GM12878 (cell line): ENCODE data around the gene MSI2. TPM values are rescaled to one million over a fixed set of nuclear protein-coding genes. Genes with fewer than 3 reads are reported as not detected.
A peak's percentile ranks its signal among the peaks of the same experiment; 100 is the strongest.

Experiments used
- CBX3 ChIP-seq: fragments of 200-600 bp; sonication (generic); IDR thresholded peaks from 2 replicates; pipeline ENCODE4 v1.6.1; 2016; ENCODE audit warnings: low read depth, borderline replicate concordance
- CHD1 ChIP-seq: IDR thresholded peaks from 2 replicates; pipeline ENCODE4 v1.6.1; 2012; ENCODE audit warnings: low read depth, low read length, improper control_type of control experiment
- IKZF2 ChIP-seq, 2 experiments: fragments of 450-650 bp; IDR thresholded peaks; 2 replicates each; pipeline ENCODE4 v1.6.1; 2017; ENCODE audit warnings: mild to moderate bottlenecking in 2 of 2, moderate library complexity in 2 of 2
- KLF5 ChIP-seq: fragments of 450-650 bp; IDR thresholded peaks from 2 replicates; pipeline ENCODE4 v1.6.1; 2014; ENCODE audit warnings: mild to moderate bottlenecking; ENCODE audit not compliant: partially characterized antibody
- LARP7 ChIP-seq: fragments of 450-650 bp; IDR thresholded peaks from 2 replicates; pipeline ENCODE4 v1.6.1; 2017; ENCODE audit warnings: mild to moderate bottlenecking
- MEF2A ChIP-seq: IDR thresholded peaks from 2 replicates; pipeline ENCODE4 v1.6.1; 2011; ENCODE audit warnings: low read depth, mild to moderate bottlenecking, low read length, moderate library complexity; ENCODE audit not compliant: insufficient read depth
- NFXL1 ChIP-seq: fragments of 450-650 bp; IDR thresholded peaks from 2 replicates; pipeline ENCODE4 v1.6.1; 2017; ENCODE audit warnings: antibody characterized with exemption, mild to moderate bottlenecking, borderline replicate concordance
- NFYA ChIP-seq: IDR thresholded peaks from 2 replicates; pipeline ENCODE4 v1.6.1; 2011; ENCODE audit warnings: low read depth, mild to moderate bottlenecking, low read length, improper control_type of control experiment, borderline replicate concordance
- RAD51 ChIP-seq: fragments of 450-650 bp; IDR thresholded peaks from 2 replicates; pipeline ENCODE4 v1.6.1; 2016; ENCODE audit warnings: moderate library complexity, mild to moderate bottlenecking, inconsistent platforms
- RELA ChIP-seq: fragments of 450-650 bp; IDR thresholded peaks from 2 replicates; pipeline ENCODE4 v1.8.0; 2014; ENCODE audit warnings: borderline replicate concordance; ENCODE audit not compliant: partially characterized antibody
- SIN3A ChIP-seq: IDR thresholded peaks from 2 replicates; pipeline ENCODE4 v1.6.1; 2012; ENCODE audit warnings: low read depth, low read length, improper control_type of control experiment
- SREBF1 ChIP-seq: IDR thresholded peaks from 2 replicates; pipeline ENCODE4 v1.6.1; 2012; ENCODE audit warnings: mild to moderate bottlenecking, low read length
- ZNF217 ChIP-seq: fragments of 450-650 bp; IDR thresholded peaks from 2 replicates; pipeline ENCODE4 v1.6.1; 2017; ENCODE audit warnings: antibody characterized with exemption, mild to moderate bottlenecking
- polyA plus RNA-seq, 11 experiments: library from polyadenylated mRNA; depleted of rRNA in 4 of 11; unstranded in 6 of 11; stranded (reverse) in 5 of 11; fragments of >200 nt; fragmentation: Nextera tagmentation in 4 of 11; fragmentation: Illumina TruSeq in 1 of 11; extraction: Ambion mirVana in 4 of 11; extraction: Trizol in 1 of 11; gene quantifications; 1 replicate in 1 of 11; 2 replicates in 10 of 11; pipeline versions ENCODE4 v1.2.1 to v1.2.3, GENCODE V29; 2011 to 2016; ENCODE audit warnings: inconsistent platforms in 2 of 11, missing spikeins in 2 of 11, low read depth in 1 of 11
- total RNA-seq, 4 experiments: library from RNA; depleted of rRNA in 3 of 4; stranded (reverse); fragments of >200 nt in 3 of 4; fragmentation: Illumina TruSeq in 1 of 4; extraction: Trizol in 1 of 4; gene quantifications; 2 replicates each; pipeline versions ENCODE4 v1.2.1 to v1.2.3, GENCODE V29; 2013 to 2021
- TF ChIP-seq, protein P1 (sequence below): fragments of 450-650 bp; IDR thresholded peaks from 2 replicates; pipeline ENCODE4 v1.6.1; 2014; ENCODE audit warnings: mild to moderate bottlenecking
- TF ChIP-seq, protein P2 (sequence below): fragments of 450-650 bp; formaldehyde crosslinking; IDR thresholded peaks from 2 replicates; pipeline ENCODE4 v1.4.0; 2020; ENCODE audit warnings: mild to moderate bottlenecking, moderate library complexity
- TF ChIP-seq, protein P3 (sequence below): IDR thresholded peaks from 2 replicates; pipeline ENCODE4 v1.6.1; 2012; ENCODE audit warnings: low read depth, low read length, improper control_type of control experiment
- TF ChIP-seq, protein P4 (sequence below): fragments of 450-650 bp; IDR thresholded peaks from 2 replicates; pipeline ENCODE4 v1.6.1; 2018; ENCODE audit warnings: borderline replicate concordance, mild to moderate bottlenecking; ENCODE audit not compliant: partially characterized antibody
- TF ChIP-seq, protein P5 (sequence below): IDR thresholded peaks from 2 replicates; pipeline ENCODE4 v1.6.1; 2012; ENCODE audit warnings: mild to moderate bottlenecking, low read depth, low read length

Gene MSI2
- total and polyA plus RNA-seq, 10 of the 15 experiments (the other 5 are each of a cell fraction or from before 2014, with no cell fraction given): 6.1 to 76.1 (median 42.0) TPM

DNA sequence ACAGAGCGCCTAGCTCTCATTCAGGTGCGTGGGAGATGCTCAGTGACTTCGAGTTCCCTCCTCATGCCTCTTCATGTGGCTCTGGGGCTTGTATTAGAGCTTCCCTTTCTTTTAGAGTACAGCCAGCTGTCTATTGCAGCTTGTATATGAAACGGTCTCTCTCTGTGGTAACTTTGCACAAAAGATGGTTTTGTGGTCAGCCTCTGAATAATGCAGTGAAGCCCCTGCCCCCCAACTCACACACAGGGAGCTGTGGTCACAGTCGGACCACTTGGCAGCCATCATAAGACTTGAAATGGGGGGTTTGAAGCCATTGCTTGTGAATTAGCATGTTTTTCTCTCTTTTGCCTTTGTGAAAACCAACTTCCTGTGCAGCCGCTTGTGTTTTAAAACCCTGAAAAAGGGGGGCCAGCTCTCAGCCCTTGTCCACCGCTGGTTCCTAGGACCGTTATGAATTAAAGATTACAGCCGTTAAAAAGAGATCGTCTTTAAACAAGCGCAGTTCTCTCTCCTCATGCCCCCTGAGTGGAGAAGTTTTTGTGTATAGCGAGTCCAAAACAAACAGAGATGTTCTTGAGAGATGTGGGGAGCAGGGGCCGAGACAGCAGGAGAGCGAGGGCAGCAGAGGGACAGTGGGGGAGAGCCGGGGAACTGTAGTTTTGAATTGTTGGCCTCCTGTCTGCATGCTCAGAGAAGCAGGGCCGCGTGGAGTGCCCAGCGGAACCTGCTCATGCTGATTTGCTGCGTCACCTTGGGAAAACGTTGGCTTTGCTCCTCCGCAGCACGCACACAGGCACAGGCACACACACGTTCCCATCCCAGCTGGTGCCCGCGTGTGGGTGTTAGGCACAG, 199.0 kb downstream of the MSI2 start (continued):
- TF ChIP-seq KLF5: no peak
- TF ChIP-seq SIN3A: 0 out of 2 replicates have a peak, but pooled peaks have one; percentile 22
- peak; percentile 81 for TF ChIP-seq MEF2A
- TF ChIP-seq, protein P1, sequence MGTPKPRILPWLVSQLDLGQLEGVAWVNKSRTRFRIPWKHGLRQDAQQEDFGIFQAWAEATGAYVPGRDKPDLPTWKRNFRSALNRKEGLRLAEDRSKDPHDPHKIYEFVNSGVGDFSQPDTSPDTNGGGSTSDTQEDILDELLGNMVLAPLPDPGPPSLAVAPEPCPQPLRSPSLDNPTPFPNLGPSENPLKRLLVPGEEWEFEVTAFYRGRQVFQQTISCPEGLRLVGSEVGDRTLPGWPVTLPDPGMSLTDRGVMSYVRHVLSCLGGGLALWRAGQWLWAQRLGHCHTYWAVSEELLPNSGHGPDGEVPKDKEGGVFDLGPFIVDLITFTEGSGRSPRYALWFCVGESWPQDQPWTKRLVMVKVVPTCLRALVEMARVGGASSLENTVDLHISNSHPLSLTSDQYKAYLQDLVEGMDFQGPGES: no peak
- TF ChIP-seq RAD51: peak; percentile 62; the same call in 1 of the 2 replicates
- TF ChIP-seq NFXL1: no peak
- TF ChIP-seq, protein P2, sequence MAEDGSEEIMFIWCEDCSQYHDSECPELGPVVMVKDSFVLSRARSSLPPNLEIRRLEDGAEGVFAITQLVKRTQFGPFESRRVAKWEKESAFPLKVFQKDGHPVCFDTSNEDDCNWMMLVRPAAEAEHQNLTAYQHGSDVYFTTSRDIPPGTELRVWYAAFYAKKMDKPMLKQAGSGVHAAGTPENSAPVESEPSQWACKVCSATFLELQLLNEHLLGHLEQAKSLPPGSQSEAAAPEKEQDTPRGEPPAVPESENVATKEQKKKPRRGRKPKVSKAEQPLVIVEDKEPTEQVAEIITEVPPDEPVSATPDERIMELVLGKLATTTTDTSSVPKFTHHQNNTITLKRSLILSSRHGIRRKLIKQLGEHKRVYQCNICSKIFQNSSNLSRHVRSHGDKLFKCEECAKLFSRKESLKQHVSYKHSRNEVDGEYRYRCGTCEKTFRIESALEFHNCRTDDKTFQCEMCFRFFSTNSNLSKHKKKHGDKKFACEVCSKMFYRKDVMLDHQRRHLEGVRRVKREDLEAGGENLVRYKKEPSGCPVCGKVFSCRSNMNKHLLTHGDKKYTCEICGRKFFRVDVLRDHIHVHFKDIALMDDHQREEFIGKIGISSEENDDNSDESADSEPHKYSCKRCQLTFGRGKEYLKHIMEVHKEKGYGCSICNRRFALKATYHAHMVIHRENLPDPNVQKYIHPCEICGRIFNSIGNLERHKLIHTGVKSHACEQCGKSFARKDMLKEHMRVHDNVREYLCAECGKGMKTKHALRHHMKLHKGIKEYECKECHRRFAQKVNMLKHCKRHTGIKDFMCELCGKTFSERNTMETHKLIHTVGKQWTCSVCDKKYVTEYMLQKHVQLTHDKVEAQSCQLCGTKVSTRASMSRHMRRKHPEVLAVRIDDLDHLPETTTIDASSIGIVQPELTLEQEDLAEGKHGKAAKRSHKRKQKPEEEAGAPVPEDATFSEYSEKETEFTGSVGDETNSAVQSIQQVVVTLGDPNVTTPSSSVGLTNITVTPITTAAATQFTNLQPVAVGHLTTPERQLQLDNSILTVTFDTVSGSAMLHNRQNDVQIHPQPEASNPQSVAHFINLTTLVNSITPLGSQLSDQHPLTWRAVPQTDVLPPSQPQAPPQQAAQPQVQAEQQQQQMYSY (CRISPR knock-in tag): no peak
- no peak for TF ChIP-seq NFYA
- TF ChIP-seq CHD1: no peak
- no peak for TF ChIP-seq LARP7
- no peak for TF ChIP-seq CBX3
- TF ChIP-seq RELA: no peak
- TF ChIP-seq, protein P3, sequence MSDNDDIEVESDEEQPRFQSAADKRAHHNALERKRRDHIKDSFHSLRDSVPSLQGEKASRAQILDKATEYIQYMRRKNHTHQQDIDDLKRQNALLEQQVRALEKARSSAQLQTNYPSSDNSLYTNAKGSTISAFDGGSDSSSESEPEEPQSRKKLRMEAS: peak; percentile 95
- TF ChIP-seq IKZF2 (IDR thresholded peaks at IDR 0.05): peak; percentile 94 to 96
- TF ChIP-seq, protein P4, sequence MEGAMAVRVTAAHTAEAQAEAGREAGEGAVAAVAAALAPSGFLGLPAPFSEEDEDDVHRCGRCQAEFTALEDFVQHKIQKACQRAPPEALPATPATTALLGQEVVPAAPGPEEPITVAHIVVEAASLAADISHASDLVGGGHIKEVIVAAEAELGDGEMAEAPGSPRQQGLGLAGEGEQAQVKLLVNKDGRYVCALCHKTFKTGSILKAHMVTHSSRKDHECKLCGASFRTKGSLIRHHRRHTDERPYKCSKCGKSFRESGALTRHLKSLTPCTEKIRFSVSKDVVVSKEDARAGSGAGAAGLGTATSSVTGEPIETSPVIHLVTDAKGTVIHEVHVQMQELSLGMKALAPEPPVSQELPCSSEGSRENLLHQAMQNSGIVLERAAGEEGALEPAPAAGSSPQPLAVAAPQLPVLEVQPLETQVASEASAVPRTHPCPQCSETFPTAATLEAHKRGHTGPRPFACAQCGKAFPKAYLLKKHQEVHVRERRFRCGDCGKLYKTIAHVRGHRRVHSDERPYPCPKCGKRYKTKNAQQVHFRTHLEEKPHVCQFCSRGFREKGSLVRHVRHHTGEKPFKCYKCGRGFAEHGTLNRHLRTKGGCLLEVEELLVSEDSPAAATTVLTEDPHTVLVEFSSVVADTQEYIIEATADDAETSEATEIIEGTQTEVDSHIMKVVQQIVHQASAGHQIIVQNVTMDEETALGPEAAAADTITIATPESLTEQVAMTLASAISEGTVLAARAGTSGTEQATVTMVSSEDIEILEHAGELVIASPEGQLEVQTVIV: no peak
- TF ChIP-seq, protein P5, sequence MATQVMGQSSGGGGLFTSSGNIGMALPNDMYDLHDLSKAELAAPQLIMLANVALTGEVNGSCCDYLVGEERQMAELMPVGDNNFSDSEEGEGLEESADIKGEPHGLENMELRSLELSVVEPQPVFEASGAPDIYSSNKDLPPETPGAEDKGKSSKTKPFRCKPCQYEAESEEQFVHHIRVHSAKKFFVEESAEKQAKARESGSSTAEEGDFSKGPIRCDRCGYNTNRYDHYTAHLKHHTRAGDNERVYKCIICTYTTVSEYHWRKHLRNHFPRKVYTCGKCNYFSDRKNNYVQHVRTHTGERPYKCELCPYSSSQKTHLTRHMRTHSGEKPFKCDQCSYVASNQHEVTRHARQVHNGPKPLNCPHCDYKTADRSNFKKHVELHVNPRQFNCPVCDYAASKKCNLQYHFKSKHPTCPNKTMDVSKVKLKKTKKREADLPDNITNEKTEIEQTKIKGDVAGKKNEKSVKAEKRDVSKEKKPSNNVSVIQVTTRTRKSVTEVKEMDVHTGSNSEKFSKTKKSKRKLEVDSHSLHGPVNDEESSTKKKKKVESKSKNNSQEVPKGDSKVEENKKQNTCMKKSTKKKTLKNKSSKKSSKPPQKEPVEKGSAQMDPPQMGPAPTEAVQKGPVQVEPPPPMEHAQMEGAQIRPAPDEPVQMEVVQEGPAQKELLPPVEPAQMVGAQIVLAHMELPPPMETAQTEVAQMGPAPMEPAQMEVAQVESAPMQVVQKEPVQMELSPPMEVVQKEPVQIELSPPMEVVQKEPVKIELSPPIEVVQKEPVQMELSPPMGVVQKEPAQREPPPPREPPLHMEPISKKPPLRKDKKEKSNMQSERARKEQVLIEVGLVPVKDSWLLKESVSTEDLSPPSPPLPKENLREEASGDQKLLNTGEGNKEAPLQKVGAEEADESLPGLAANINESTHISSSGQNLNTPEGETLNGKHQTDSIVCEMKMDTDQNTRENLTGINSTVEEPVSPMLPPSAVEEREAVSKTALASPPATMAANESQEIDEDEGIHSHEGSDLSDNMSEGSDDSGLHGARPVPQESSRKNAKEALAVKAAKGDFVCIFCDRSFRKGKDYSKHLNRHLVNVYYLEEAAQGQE: no peak
- no peak; the same call in 1 of the 2 replicates for TF ChIP-seq SREBF1
- TF ChIP-seq ZNF217: 0 out of 2 replicates have a peak, but pooled peaks have one; percentile 14
